Suppressor macrophage treated with lipopolysaccharide for 4 hours (primary cell): ENCODE data around the gene KRTAP12-2.
"Not testable (repeated sequence)": the region's sequence is repeated elsewhere in the genome, so short reads cannot be mapped to it uniquely, and the experiment has no call there.

Experiments
- DNase-seq: peaks from one replicate; pipeline ENCODE4 v3.0.0-alpha.2; 2020

Gene KRTAP12-2

DNA sequence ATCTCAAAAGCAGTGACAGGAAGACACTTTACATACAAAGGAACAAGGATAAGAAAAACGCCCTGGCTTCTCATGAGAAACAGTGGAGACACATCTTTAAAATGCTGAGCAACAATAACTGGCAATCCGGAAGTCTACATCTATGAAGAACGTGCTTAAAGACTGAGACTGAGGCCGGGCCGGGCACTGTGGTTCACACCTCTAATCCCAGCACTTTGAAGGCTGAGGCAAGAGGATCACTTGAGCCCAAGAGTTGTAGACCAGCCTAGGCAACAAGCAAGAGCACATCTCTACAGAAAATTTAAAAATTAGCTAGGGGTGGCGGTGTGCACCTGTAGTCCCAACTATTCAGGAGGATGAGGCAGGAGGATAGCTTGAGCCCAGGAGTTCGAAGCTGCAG, 17.4 kb upstream of the KRTAP12-2 start:
- no peak for DNase-seq

DNA sequence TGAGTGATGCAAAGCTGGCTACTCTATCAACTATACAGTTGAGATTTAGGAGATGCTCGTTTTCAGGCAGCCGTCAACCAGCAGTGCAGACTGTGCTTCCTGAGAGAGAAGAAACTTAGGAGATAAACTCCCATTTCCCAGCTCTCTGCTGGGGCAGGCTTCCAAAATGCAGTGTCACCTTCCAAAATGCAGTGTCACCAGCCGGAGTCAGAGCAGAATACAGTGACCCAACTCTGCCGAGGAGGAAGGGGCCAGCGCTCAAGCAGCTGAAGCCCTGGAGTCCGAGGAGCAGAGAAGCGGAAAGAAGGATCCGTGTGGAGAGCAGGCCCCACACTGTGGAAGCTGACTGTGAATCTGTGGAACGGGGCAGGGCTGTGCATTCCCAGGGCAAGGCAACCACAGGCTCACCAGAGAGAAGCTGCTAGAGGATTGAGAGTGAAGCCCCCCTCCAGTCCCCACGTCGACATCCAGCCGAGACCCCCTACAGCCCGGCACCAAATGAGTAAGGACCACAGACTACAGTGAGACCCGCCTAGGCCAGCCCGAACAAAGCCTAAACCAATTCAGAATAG, 15.9 kb upstream of the KRTAP12-2 start:
- no peak for DNase-seq

DNA sequence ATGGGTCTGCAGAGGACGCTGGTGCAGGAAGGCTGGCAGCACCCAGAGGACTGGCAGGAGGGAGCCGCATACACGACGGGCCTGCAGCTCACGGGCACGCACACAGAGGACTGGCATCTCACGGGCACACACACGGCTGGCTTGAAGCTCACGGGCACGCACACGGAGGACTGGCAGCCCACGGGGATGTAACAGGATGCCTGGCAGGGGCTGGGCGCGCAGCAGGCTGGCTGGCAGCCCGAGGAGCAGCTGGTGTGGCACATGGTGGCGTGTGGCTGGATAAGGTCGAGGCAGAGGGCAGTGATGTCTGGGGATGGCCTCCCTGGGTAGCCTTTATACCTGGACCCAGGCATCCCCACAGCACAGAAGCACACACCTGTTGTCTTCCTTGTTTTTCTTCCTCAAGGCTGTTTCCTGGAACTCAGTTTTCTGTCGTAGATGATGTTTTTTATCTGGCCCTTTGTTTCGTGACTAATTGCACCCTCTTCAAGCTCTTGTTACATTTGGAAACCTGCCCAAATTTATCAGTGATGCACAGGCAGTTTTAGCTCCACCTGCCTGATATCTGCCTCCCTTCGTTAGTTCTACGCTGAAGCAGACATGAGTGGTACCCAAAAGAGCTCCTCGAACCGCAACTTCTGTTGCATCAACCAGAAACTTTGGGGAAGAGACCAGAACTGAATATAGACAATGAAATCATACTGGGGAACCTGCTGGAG, 15.3 kb upstream of the KRTAP12-2 start, which contains the start of gene KRTAP12-1:
KRTAP12-1 (minus strand) TSS at position 303 of the 719 bp plus-strand sequence; CDS start at position 263, 40 bp downstream.
- no peak for DNase-seq

DNA sequence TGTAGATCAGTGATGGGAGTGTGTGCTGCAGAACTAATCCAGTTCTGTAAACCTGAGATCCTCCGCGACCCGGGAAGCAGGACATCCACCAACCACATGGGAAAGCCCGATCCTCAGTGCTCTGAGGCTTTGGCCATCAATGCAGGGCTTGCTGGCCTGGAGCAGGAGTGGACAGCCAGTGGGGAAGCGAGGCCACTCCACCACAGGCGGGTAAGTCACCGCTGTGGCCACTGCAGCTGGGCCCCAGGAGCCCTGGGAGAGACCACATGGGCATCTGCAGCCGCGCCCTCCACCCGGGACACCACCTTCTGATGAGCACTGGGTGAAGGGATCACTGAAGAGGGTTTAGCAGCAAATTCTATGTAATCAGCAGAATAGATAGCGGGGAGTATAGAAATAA, 14.4 kb upstream of the KRTAP12-2 start:
- DNase-seq, result no peak

DNA sequence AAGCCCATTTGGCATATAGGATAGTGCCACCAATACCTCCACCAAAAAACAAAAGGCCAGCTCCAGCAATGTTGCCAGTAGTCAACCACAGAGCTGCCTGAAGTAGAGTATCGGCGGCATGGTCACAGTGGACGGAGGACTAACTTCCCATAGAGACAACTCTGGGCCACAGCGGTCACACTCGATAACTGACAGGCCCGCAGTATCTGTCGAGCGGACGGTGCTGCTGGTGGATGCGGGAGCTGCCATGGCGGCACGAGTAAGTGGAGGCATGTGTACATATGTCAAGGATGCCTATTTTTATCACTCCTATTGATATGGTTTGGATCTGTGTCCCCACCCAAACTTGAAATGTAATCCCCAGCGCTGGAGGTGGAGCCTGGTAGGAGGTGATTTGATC, 11.2 kb upstream of the KRTAP12-2 start:
- DNase-seq, result no peak

DNA sequence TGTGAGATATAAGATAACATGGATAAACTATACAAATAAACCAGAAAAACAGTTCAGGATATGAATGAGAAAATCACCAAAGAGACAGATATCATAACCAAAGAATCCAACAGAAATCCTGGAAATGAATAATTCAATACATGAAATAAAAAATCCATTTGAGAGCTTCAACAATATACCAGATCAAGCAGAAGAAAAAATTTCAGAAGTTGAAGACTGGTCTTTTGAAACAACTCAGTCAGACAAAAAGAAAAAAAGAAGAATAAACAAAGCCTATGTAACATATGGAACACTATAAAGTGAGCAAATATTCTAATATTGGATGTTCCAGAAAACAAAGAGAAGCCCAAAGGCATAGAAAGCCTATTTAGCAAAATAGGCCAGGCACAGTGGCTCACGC, 5.2 kb upstream of the KRTAP12-2 start:
- DNase-seq, result no peak

DNA sequence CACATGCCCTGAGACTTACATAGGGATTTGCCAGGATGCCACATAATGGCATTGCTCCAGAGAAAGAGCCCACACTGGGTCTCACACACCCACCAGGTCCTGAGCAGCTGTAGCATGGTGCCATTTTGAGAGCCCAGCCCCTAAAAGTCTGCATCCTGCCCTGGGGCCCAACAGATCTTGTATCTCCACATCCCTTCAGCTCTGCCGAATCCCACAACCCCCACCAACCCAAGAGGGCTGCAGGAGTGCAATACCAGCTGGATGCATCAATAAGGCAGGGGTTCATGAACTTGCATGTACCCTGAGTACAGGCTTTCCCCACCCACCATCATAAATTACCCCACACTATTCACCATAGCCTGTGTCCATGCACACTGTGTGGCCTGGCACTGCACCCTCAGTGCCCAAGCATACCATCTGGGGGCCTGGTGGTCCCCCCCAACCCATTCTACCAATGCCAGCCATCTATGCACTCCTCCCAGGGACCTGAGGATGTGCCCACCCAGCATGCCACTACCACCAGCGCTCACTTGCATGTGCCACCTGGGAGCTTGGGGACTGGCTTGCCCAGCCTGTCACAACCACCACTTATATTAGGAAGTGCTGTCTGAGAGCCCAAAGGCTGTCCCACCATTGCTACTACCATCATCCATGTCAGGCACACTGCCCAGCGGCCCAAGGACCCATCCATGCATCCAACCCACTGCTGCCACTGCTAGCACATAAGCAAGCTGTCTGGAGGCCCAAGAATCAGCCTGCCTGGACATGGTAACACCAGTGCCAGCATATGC, 4.1 kb upstream of the KRTAP12-2 start:
- no peak for DNase-seq

DNA sequence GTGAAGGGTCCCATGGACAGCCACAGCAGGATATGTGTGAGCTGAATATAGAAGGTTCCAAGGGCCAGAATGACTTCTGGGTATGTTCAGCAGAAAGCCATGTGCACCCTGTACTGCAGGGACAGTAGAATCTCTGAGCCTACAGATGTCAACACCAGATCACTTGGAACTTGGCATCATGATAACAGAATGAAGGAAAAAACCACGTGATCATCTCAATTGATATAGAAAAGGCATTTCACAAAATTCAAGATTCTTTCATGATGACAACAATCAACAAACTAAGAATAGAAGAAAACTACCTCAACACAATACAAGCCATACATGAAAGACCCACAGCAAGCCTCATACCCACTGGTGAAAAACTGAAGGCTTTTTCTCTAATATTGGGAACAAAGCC, 885 bp upstream of the KRTAP12-2 start:
- no peak for DNase-seq

DNA sequence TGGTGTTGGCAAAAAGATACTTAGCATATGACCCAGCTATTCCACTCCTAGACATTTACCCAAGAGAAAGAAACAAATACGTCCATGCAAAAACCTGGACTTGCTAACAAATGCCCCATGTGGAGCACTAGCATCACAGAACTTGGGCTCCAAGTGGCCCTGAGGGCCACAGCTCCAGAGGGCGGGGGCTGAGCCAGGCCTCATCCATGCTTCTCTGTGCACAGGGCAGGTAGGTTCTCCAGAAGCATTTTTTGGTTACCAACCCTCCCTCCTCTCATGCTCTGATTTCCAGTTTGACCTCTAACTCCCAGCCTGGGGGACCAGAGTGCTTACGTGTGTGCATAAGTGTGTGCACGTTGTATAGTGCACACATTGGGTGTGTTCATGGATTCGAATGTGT, 2.0 kb downstream of the KRTAP12-2 start:
- no peak for DNase-seq

DNA sequence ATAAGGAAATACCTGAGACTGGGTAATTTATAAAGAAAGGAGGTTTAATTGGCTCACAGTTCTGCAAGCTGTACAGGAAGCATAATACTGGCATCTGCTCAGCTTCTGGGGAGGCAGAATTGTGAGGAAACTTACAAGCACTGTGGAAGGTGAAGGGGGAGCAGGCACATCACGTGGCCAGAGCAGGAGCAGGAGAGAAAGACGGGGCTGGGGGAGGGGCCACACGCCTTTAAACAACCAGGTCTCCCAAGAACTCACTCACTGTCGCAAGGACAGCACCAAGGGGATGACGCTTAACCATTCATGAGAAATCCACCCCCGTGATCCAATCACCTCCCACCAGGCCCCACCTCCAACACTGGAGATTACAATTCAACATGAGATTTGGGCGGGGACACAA, 5.2 kb downstream of the KRTAP12-2 start:
- DNase-seq, result not testable (repeated sequence)

DNA sequence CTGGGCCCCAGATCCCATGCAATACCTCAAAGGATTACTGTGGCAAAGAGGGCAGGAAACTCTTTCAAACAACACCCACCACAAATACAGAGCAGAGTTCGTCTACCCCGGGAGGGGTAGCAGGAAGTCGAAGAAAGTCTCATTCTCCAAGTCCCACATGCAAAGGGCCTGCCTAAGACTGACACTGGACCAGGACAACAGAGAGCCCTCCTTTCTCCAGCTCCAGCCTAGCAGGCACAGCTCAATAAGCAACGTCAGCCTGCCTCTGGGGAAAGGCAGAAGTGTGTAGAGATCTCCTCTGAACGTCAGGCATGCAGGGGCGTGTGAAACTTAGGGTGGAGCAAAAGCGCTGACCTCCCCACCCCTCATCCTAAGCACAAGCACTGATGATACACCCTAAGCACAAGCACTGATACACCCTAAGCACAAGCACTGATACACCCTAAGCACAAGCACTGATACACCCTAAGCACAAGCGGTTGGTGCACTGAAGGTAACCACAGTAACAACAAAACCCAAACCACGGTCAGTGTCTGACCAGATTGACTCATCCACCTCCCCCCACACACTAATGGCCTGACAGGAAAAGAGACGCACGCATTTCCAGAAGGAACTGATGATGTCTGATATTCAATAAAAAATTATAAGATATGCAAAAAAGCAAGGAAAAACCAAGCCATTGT, 7.7 kb downstream of the KRTAP12-2 start:
- DNase-seq, result no peak

DNA sequence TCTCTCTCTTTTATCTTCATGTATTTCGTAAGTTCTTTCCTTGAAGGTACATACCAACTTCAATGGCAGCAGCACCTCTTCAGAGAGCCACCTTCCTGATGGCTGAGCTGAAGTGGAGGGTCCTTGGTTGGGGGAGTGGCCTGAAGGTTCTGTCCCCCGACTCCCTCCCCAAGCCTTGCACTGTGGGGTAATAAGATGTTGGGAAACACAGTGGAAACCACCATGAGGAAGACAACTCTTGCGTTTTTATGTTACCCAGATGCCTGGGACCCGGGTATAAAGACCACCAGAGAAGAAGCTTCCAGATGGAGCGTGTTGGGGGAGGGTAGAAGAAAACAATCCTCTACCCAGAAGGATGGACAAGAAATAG, 8.2 kb downstream of the KRTAP12-2 start:
- DNase-seq, result no peak

DNA sequence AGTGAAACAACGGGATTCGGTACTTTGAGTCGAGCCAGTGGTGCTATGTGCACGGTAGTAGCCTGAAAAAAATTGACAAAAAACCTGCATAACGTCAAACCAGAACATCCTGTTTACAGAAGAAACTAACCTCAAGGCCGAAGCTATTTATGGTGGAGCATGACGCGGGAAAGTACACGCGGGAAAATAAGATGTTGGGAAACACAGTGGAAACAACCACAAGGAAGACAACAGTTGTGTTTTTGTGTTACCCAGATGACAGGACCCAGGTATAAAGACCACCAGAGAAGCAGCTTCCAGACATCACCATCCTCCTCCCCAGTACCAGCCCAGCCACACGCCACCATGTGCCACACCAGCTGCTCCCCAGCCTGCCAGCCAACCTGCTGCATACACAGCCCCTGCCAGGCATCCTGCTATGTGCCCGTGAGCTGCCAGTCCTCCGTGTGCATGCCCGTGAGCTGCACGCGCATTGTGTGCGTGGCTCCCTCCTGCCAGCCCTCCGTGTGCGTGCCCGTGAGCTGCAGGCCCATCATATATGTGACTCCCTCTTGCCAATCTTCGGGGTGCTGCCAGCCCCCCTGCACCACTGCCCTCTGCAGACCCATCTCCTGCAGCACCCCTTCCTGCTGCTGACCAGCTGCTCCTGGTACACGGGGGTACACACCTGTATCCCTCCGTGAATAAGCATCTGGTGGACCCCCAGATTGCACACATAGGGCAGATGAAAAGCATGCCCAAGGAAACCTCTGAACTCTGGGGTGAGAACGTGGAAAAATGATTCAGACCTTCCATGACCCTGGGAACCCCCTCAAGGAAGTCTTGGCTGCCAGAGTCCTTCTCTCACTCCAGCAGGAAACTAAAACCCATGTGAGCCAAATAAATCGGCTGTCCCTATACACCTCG, 8.8 kb downstream of the KRTAP12-2 start, which contains the start of gene KRTAP12-3:
KRTAP12-3 (plus strand) TSS at position 298 of the 906 bp plus-strand sequence; CDS start at position 346, 48 bp downstream.
- no peak for DNase-seq

DNA sequence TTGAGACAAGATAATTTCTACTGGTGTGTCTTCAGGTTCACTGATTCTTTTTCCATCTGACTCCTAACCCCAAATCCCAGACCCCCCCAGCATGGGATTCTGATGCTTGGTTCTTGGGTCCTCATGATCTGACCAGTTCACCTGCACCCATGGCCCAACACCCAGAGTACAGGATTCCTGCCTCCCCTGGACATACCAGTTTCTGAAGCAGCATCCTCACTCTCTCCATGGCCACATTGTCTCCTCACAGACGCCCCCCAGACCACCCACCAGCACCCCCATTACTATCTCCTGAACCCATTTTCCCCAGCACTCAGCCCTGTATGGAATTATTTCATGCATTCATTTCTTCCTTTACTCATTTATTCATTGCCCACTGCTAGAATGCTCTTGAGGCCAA, 9.9 kb downstream of the KRTAP12-2 start:
- DNase-seq, result no peak

DNA sequence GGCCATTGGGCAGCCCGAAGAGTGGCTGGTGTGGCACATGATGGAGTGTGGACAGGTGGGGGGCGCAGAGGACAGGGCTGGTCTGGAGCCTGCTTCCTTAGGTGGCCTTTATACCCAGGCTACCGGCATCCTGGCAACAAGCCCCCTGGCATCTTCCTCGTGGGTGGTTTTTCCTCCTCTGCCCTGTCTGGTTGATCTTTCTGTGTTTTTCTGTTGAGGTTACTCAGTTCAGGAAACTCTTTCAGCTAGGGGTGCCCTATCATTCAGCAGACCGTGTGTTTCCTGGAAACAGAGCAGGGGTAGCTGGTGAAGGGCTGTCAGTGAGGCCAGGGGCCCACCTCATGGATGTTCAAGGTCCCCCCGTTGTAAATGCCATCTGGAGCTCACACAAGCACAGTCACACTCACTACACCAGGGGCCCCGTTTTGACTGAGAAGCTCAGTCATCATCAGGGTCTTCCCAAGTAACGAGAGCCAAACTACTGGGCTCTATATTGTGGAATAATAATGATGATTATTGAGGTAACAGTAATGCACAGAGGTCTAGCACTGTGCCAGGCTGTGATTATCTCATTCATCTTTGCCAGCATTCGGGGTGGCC, 12.1 kb downstream of the KRTAP12-2 start, which contains the start of gene KRTAP12-4:
KRTAP12-4 (minus strand) TSS at position 84 of the 600 bp plus-strand sequence; CDS start at position 39, 45 bp downstream.
- no peak for DNase-seq

DNA sequence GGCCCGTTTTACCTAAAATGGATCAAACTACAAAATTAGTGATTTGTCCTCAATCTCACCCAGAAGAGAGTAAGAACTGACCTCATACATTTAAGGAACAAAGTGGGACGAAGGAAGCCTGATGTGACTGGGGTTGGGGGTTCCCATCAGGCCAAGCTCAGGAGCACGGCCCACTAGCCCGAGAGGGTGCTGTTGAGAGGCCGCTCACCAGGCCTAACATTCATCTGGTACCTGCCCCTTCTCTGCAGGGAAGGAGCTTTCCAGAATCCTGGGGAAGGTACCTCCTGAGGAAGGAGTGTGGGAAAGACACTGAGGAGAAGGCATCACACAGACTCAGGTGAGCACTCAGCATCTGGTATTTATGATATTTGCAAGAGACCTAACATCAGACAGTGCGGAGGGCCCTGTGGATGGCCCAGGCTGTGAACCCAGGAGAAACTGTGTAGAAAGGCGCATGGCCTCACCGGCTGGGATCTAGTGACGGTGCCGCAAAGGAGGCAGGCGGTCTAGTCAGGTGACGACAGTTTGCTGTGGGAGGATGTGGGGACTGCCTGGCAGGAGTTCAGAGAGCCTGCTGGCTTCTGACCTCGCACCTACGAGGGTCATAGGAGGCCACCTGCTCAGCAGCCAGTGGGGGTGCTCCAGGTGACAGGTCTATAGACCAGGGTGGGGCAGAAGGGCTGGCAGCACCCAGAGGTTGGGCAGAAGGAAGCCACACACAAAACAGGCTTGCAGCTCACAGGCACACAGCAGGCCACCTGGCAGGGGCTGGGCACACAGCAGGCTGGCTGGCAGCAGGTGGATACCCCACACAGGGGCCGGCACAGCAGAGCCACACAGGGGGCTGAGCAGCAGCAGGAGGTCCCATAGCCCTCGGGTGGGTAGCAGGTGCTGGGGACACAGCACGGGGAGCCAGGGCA, 12.8 kb downstream of the KRTAP12-2 start:
- no peak for DNase-seq

DNA sequence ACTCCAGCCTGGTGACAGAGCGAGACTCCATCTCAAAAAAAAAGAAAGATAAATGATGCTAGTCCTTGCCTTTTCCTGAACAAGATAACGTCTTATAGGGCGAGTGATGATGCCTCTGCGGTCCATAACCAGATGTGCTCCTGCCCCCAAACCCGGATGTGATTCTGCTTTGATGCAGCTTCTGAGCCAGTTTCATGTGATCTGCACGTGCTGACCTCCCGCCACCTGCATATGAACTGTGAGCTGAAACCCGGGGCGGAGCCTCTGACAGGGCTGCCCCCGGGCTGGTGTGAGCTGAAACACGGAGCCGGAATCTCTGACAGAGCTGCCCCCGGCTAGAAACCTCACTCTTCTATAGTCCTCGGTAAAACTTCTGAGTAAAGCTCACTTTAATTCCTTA, 13.6 kb downstream of the KRTAP12-2 start:
- DNase-seq, result no peak

DNA sequence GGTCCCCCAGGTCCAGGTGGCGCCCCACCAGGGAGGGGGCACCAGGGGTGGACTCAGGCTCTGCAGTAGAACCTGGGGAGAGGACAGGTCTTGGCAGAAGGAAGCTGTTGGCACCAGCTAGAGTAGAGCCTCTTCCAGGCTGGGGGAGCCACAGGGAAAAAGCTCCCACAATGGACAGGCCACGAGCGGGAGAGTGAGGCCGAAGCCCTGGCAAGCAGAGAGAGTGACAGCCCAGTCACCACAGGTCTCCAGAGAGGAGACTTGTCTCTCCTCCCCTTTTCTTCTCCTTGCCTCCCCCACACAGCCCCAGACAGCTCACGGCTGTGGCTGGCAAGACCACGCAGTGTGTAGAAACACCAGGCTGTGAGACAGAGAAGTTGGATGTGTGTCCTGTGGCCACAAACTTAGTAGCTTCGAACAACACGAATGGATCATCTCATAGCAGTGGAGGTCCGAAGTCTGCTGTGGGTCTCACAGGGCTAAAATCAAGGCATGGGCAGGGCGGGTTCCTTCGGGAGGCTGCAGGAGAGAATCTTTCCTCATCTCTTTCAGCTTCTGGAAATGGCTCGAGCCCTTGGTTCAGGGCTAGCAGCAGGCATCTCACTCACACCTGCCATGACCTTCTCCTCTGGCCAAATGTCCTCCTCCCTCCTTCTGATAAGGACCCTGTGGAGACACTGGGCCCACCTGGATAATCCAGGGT, 15.6 kb downstream of the KRTAP12-2 start:
- no peak for DNase-seq

DNA sequence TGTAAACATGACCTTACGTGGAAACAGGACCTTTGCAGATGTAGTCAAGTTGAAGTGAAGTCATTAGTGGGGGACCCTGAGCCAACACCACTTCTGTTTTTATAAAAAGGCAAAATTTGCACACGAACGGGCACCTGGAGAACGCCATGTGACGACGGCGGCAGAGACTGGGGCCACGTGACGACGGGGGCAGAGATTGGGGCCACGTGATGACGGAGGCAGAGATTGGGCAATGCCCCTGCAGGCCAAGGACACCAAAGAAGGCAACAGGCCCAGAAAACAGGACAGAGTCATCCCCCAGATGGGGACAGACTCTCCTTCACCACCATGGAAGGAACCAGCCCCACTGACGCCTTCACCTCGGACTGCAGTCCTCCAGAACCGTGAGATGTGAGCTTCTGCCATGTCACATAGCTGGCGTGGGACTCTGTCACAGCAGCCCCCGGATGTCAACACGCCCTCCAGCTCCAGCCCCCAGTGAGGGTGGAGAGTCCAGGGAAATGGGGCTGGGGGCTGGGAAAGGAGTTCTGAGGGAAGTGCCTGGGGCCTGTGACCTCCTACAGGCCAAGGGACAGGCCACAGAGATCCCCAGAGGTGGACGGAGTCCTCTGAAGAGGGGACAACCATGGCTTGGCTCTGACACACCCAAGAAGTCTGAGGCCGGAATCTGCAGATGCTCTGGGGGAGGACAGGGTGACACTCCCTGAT, 16.3 kb downstream of the KRTAP12-2 start:
- DNase-seq, result no peak
